Limb (tissue), 2 donors: ENCODE measurements around the gene HES1.
A peak's percentile ranks its signal among the peaks of the same experiment; 100 is the strongest.

Experiments used
- DNase-seq, 2 donors: peaks; one replicate each; pipeline ENCODE4 v3.0.0-alpha.2; 2016; ENCODE audit errors: extremely low spot score in 2 of 2

HES1 gene

GRCh38 chr3:194101592-194102432 lies 34.1 kb upstream of the HES1 start:
- no peak for DNase-seq

- no peak for DNase-seq
These were observed 33.5 kb upstream of the HES1 start for GRCh38 chr3:194102436-194102835.

GRCh38 chr3:194103505-194103904 lies 32.4 kb upstream of the HES1 start:
- no peak for DNase-seq

GRCh38 chr3:194103983-194104751 lies 31.8 kb upstream of the HES1 start:
- peak in 1 of 2 donors; percentile 60 for DNase-seq

- no peak for DNase-seq
These were observed 30.7 kb upstream of the HES1 start for GRCh38 chr3:194105292-194105691.

GRCh38 chr3:194107107-194107506 lies 28.8 kb upstream of the HES1 start:
- DNase-seq: no peak

- DNase-seq: no peak
These were observed 26.6 kb upstream of the HES1 start for GRCh38 chr3:194109192-194109863.

GRCh38 chr3:194110483-194110882 lies 25.5 kb upstream of the HES1 start:
- DNase-seq: no peak

- no peak for DNase-seq
These were observed 24.6 kb upstream of the HES1 start for GRCh38 chr3:194111336-194111735.

- no peak for DNase-seq
These were observed 23.5 kb upstream of the HES1 start for GRCh38 chr3:194112120-194113106.

- DNase-seq: no peak
These were observed 21.8 kb upstream of the HES1 start for GRCh38 chr3:194114123-194114522.

GRCh38 chr3:194117104-194117845 lies 18.7 kb upstream of the HES1 start:
- DNase-seq: no peak

- no peak for DNase-seq
These were observed 17.0 kb upstream of the HES1 start for GRCh38 chr3:194118920-194119319.

- DNase-seq: no peak
These were observed 15.9 kb upstream of the HES1 start for GRCh38 chr3:194119831-194120590.

- no peak for DNase-seq
These were observed 14.9 kb upstream of the HES1 start for GRCh38 chr3:194120789-194121770.

- no peak for DNase-seq
These were observed 13.9 kb upstream of the HES1 start for GRCh38 chr3:194121891-194122631.

- DNase-seq: no peak
These were observed 12.2 kb upstream of the HES1 start for GRCh38 chr3:194123726-194124125.

GRCh38 chr3:194124193-194124592 lies 11.8 kb upstream of the HES1 start:
- DNase-seq: no peak
